IPS-NIHi7 (cell line): ENCODE data around the gene NR1H3.
A peak's percentile ranks its signal among the peaks of the same experiment; 100 is the strongest.

Source experiments
- DNase-seq: peaks from one replicate; pipeline ENCODE4 v3.0.0; 2012; ENCODE audit warnings: mixed read lengths; ENCODE audit errors: extremely low spot score

Gene NR1H3

DNA sequence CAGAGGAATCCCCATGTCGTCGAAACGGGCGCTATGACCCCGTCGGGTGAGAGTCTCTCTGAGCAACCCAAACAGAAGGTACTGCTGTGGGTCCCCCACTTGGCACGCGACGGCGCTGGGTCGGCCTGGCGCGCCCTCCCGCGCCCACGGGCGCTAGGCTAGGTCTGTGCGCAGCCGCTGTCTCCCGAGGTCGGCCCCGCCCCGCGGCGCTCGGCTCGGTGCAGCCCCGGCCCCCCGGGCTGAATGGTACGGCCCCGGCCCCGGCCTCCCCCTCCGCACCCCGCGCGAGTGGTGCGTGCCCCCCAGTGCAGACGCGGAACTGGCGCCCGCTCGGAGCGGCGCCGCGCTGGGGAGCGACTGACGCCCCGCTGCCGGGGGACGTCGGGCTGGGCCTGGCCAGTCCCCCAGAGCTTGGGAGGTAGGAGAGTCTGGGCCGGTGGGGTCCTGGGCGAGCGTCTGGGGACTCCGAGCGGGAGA lies 12.1 kb downstream of the NR1H3 start, which contains the start of gene MADD:
TSS of gene MADD (plus strand) at position 305 of the 477 bp plus-strand sequence.
- DNase-seq, result peak; percentile 83

DNA sequence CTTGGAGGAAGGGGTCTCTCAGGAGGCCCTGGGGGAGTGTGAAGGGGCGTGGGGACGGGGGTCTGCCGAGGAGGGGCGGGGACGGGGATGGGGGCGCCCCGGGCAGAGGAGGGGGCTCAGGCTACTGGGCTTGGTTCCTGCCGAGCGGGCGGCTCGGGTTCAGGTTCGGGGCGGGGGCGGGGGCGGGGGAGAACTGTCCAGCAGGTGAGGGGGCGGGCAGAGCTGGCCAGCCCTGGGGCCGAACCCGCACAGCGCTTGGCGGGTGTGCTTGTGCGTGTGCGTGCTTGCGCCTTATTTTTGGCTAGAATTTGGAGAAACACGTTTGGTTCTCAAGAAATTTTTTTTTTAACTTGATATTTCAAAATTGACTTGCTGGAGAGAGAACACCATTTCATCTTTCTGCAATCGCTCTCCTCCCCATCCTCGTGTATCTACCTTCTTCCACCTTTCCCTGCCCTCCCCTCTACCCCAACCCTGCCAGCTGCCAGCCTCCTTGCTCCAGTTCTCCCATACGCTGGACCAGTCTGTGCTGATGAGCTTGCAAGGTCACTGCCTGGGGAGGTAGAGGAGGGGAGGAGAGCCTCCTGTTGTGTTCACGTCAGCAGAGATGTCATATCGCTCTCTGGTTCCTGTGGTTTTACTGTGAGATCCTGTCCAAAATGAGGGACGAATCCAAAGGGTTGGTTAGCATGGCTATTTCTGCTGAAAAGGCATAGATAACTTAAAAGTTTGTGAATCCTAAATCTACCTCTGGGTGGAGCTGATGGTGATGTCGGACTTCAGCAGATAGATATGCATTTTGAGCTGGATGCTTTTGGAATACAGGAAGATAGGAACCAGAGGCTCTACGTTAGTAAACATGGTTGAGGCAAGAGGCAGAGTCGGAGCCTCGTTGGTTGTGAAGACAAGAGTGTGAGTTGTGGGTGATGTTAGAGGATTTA lies 12.8 kb downstream of the NR1H3 start:
- peak; percentile 69 for DNase-seq

DNA sequence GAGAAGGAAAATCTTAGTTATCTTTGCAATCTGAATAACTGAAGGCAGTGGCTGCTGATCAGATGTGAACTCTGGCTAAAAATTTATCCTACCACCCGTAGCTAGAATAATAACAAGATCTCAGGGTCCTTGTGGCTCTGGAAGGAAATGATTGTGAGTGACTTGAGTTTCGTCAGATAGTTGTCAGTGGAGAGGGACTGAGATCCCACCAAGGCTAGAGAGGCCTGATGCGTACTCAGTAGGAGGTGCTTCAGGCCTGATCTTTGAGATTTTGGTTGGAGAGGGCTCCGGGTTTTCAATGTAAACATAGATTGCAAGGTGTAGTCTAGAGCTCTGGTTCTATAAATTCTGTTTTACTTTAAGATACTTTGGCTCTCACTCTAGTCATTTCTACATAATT lies 13.5 kb downstream of the NR1H3 start:
- no peak for DNase-seq

DNA sequence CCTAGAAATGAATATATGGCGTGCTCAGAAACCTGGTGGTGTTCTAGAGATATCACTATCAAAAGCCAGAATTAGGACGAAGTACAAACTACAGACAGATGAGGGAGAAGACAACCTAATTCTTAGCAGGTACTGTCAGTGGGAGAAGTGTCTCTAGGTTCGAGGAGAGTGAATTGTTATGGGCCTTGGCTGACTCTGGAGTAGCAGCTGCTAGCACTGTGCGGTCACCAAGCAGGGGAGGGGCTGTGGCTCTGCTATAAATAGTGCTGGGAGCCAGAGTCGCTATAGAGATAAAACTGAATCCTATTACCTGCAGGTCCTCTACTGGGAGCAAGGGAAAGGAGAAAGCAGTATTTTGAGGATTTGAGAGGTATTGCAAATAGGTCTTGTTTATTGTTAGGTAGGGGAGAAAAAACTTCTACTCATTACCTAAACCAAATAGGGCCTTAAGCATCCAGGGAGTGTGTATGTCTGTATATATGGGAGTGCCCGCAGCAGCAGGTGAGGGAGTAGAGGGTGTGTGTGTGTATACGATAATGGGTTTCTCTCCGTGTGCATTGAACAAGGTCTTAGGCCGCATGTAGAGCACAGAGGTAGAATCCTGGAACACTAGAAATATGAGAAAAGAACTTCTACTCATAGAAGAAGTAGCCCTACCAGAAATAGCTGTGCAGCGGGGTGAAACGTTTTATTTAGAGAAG lies 14.3 kb downstream of the NR1H3 start:
- no peak for DNase-seq

- DNase-seq, result no peak
Observed at GRCh38 chr11:47272706-47273105, 14.9 kb downstream of the NR1H3 start.

DNA sequence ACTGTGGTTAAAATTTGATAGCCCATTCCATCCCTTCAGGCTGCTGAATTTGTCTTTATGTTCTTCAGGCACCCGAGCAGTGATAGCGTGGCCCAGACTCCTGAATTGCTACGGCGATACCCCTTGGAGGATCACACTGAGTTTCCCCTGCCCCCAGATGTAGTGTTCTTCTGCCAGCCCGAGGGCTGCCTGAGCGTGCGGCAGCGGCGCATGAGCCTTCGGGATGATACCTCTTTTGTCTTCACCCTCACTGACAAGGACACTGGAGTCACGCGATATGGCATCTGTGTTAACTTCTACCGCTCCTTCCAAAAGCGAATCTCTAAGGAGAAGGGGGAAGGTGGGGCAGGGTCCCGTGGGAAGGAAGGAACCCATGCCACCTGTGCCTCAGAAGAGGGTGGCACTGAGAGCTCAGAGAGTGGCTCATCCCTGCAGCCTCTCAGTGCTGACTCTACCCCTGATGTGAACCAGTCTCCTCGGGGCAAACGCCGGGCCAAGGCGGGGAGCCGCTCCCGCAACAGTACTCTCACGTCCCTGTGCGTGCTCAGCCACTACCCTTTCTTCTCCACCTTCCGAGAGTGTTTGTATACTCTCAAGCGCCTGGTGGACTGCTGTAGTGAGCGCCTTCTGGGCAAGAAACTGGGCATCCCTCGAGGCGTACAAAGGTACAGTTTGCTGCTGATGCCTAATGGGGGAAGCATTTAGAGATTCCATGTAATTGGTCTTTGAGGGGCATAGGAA lies 16.9 kb downstream of the NR1H3 start:
- DNase-seq, result no peak

DNA sequence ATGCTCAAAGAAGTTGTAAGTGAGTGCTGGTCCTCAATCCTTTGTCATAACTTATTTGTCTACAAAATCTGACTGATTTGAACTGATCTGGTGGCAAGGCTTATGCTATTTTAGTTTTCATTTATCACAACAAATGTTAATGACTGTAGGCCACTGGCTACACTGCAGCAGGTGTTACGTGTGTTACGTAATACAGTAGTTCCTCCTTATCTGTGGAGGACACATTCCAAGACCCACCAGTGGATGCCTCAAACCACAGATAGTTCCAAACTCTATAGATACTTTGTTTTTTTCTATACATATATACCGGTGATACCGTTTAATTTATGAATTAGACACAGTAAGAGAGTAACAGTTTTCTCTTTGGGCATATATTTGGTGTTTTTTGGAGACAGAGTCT lies 19.1 kb downstream of the NR1H3 start:
- no peak for DNase-seq

DNA sequence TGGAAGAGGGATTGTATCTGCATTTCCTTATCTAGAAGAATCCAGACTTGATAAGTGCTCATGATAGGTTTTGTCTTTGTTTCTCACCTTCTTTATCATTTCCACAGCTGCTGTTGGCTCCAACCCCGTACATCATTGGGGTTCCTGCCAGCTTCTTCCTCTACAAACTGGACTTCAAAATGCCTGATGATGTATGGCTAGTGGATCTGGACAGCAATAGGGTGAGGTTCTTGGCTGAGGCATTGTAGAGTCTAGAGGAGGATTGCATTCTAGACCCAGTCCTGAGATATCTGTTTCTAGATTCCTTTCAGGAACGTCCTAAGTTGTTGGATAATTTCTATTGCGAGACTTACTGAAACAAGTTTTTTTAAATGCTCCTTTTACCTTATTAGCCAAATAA lies 20.3 kb downstream of the NR1H3 start:
- no peak for DNase-seq

DNA sequence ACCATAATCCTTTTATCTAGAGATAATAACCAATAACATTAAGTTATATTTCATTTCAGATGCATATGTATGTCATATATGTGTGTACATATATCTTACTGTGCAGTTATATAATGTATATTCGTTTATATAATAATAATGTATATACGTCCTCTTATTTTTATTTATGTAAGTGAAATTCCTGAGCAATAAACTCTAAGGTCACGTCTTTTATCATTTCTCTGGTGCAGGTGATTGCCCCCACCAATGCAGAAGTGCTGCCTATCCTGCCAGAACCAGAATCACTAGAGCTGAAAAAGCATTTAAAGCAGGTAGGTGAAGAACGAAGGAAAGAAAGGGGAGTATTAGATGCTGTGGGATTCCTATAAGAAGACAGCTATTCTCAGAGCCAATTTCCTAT lies 21.0 kb downstream of the NR1H3 start:
- no peak for DNase-seq

DNA sequence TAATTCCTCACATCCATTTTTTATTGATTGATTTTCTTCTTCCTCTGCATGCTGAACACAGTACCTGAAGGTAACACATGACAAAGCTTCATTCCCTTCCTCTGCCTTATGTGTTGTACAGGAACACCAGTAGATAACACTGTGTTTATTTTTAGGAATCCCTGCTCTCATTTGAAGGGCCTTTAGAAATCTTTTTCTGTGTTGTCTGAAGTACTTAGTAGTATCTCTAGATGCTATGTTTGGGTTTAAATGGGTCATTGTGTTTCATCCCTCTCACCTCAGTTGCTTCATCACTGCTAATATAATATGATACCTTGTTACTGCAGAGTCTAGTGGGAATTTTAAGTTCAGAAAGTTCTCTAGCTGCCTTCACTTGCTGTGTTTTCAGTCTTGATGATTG lies 22.3 kb downstream of the NR1H3 start:
- no peak for DNase-seq

DNA sequence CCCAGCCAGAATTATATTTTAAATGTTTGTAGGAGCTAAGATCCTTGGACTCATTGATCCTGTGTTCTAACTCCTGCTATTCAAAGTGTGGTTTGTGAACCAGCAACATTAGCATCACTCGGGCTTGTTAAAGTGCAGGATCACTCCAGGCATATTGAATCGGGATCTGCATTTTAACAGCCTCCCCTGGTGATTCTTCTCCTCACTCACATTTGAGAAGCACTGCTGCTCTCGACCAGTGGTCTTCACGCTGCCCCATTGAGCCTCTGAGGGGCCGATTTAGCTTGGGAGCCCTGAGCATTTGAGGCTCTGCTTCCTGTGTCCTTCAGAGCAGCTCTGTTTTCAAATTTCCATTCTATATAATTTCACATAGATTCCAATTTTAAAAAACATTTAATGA lies 23.1 kb downstream of the NR1H3 start:
- no peak for DNase-seq

- DNase-seq, result no peak
Observed at GRCh38 chr11:47282462-47282861, 24.7 kb downstream of the NR1H3 start.

GRCh38 chr11:47284151-47284550 lies 26.4 kb downstream of the NR1H3 start:
- no peak for DNase-seq

DNA sequence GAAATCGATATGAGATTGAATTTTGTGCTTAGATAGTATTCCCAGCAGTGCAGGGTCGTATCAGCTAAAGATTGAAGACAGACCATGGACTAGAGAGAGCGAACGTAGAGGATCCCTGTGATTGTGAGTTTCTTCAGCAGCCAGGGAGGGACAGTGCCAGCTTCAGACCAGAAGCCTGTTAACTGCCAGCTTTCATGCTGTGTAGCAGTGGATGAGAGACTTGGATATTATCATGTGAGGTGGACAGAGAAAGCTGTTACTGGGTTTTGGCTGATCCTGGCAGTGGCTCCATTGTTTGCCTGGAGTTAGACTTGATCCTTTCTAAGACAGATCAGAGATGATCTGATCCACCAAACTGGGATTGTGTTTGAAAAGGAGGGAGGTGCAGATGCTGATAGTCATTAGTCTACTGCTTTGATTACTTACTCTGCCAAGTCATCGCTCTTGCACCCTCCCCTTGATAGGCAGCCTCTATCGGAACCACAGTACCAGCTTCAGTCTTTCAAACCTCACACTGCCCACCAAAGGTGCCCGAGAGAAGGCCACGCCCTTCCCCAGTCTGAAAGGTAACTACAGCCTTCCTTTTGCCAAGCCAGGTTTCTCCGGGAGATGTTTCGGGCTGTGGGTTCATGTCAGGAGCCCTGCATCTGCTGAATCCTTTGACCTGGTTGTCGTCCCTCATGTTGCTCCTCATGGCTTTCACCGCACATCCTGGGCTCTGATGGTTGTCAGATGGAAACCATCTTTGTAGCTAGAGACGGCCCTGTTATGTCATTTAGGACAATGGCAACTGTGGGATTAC lies 28.4 kb downstream of the NR1H3 start:
- DNase-seq, result no peak

GRCh38 chr11:47288066-47288465 lies 30.3 kb downstream of the NR1H3 start:
- DNase-seq, result no peak

- DNase-seq, result no peak
Observed at GRCh38 chr11:47289856-47290255, 32.1 kb downstream of the NR1H3 start.

DNA sequence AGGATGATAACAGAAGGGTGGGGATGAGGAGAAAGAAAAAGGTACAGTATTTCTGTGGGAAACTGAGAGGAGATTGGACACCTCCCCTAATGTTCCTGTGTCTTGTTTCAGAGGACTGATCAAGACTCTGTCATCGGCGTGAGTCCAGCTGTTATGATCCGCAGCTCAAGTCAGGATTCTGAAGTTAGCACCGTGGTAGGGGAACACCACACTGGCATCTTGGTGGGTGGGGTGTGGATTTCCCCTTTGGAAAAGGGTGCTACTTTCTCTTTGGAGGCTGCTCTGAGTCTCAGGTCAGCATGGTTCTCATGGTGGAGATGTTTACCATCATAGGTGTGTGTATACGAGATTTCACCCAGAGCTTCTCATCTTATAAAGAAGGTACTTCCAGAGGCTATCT lies 37.6 kb downstream of the NR1H3 start:
- DNase-seq, result no peak

DNA sequence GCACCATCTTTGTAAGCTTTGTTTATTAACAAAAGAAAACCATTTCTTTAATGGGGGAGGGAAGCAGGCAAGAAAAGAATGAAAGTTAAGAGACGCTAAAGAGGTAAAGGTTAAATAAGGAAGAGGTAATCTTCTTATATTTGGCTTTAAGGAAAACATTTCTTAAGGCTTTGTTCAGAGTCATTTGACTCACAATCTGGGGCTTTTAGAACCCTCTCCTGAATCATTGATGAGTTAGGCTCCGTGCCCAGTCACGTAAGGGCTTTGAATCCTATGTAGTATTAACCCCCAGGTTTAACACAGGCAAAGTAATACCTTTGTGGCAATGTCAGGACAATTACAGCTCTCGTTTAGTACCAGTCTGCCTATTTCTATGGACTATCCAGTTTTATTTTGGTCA lies 38.2 kb downstream of the NR1H3 start:
- DNase-seq, result no peak

DNA sequence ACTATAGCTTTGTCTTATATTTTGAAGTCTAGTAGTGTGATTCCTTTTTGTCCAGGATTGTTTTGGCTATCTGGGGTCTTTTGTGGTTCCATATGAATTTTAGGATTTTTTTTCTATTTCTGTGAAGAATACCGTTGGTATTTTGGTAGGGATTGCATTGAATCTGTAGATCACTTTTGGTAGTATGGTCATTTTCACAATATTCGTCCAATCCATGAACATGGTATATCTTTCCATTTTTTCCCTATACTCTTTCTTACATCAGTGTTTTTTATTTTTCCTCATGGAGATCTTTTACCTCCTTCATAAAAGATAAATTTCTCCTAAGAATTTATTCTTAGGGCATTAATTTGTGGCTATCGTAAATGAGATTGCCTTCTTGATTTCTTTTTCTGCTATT lies 41.3 kb downstream of the NR1H3 start:
- DNase-seq, result no peak

- no peak for DNase-seq
Observed at GRCh38 chr11:47302853-47303252, 45.1 kb downstream of the NR1H3 start.

DNA sequence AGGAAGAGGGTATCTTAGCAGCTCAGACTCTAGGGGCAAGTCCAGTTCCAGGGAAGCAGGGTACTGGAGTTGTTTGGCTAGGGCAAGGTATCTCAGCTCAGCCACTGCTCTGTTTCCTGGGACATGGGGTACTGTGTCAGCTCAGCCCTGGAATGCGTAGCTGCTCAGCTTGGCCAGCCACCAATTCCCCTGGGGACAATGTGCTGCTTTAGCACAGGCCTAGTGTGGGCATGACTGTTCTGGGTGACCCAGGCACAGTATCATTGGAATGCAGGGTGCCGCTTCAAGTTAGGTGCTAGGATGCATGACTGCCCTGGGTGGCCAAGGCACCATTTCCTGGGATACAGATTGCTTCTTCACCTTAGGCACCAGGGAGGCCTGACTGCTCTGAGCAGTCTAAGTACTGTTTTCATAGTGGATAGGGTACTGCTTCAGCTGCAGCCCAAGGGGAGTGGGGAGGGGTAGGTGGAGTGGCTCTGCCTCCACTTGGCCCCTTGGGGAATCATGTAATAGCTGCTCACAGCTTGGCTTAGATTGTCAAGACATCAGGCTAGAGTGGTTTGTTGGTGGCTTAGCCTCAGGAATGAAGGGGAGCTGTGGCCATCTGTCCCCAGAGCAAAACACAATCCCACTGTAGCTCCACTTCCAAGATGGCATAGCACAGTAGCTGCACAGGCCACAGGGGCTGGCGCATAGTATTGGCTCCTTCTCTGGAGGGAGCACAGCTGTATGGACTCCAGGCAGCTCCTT lies 48.1 kb downstream of the NR1H3 start:
- no peak for DNase-seq
